HCT116 (cell line): ENCODE results near the gene EPHA1.

Source experiments
- TCF7L2 ChIP-seq: IDR thresholded peaks from 2 replicates; pipeline ENCODE4 v1.7.0; 2011; ENCODE audit warnings: borderline replicate concordance, inconsistent platforms; ENCODE audit not compliant: insufficient read depth, insufficient read length; ENCODE audit errors: extremely low read depth
- YY1 ChIP-seq: IDR thresholded peaks from 2 replicates; pipeline ENCODE4 v1.6.1; 2011; ENCODE audit warnings: low read length, low read depth, moderate library complexity, mild to moderate bottlenecking; ENCODE audit not compliant: insufficient replicate concordance; ENCODE audit errors: extremely low read depth

GRCh38 chr7:143392875-143393266 lies 15.8 kb downstream of the EPHA1 start:
- TF ChIP-seq TCF7L2 = no peak
- TF ChIP-seq YY1 = no peak
